HT1080 (cell line): Measurements from ENCODE around the gene GJB5. TPM values are rescaled to one million over a fixed set of nuclear protein-coding genes. Genes with fewer than 3 reads are reported as not detected.
"Not testable (repeated sequence)": the region's sequence is repeated elsewhere in the genome, so short reads cannot be mapped to it uniquely, and the experiment has no call there.

Experiments
- DNase-seq: peaks from one replicate; pipeline ENCODE4 v3.0.0-alpha.2; 2015; ENCODE audit warnings: low read depth
- polyA plus RNA-seq, 2 experiments: library from polyadenylated mRNA; depleted of rRNA; stranded (reverse); fragments of >200 nt; gene quantifications; 2 replicates each; pipeline ENCODE4 v1.2.3, GENCODE V29; 2015
- total RNA-seq: library from RNA; depleted of rRNA; stranded (reverse); fragments of >200 nt; shearing (Covaris generic); gene quantifications from 2 replicates; pipeline ENCODE4 v1.2.3, GENCODE V29; 2014; rRNA removed

The GJB5 gene
- total RNA-seq = not detected in 2 replicates
- polyA plus RNA-seq (2015; cell fraction: cytosol; rRNA removed) = 0.07 TPM in 1 of 2 replicates, not detected in the other
- 0.09 TPM in 1 of 2 replicates, not detected in the other for polyA plus RNA-seq (2015; cell fraction: nucleus; rRNA removed)

DNA sequence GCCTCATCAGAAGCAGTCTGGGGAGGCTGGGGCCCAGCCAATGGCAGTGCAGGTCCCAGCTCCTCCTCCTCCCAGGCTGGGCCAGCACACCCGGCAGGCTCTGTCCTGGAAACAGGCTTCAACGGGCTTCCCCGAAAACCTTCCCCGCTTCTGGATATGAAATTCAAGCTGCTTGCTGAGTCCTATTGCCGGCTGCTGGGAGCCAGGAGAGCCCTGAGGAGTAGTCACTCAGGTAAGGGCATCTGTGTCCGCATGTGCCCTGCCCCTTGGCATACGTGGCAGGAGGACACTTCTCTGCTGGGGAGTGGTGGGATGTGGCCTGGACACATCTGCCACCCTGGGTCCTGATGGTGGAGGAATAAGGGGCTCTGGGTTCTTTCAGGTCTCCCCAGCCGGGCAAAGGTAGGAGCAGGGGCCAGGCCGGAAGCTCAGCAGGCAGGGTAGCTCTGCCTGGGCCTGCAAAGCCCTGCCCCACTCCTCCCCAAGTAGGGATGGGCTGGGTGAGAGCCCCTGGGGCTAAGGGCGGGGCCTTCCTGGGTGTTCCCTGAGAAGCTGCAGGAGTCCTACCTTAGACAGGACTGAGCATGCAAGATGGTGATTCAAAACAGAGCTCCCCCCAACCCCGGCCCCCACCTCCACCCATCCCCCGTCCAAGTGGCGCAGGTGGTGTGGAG is at the start of gene GJB5:
TSS of gene GJB5 (plus strand) at position 84 of the 674 bp plus-strand sequence. CDS start 2,284 bp downstream, outside the sequence.
- DNase-seq = no peak

DNA sequence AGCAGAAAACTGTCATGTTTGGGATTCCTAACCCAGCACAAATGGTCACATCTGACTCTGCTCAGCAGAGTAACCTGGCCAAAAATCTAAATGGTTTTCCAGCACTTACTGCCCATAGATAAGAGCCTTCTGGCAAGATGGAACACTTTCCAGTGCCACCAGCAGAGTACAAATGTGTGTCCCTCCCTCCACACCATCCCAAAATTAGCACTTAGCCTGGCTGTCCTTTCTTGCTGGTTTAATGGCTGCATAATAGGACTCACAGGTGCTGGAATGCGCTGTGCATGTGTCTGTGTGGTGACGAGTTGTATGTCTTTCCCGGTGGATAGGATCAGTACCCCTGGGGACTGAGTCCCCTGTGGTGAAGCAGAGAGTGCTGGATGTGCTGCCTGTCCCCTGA is 49.8 kb upstream of the GJB5 start:
- no peak for DNase-seq

DNA sequence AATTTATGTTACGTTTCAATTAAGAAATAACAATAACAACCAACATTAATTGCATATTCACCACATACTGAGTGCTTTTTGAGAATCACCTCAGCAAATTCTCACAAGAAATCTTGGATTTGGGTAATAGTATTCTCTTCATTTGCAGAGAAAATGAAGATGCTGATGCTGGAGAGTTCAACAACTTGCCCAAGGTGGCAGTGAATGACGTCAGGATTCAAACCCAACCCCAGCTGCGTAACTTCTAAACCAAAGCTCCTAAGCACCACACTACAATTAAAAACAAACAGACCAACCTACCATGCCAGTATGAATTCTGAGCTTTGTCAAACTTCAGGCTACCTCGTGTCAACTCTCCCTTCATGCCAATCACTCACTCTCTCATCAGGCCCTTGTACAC is 46.7 kb upstream of the GJB5 start:
- no peak for DNase-seq

DNA sequence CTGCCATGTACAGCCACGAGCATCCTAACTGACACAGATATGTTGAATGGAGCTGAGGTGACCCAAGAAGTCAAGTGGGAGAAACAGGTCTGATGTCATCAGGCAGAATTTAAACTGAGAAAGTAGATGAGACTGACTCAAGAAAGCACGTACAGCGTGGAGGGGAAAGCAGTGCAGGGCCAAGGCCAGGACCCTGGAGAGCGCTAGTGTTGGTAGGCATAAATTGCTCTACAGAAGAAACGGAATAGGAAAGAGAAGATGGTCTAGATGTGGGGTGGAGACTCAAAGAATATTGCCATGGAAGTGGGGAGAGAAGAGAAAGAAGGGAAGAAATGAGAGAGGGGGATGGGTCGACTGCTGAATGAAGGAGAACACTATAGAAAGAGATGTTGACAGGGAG is 45.3 kb upstream of the GJB5 start:
- DNase-seq = no peak

DNA sequence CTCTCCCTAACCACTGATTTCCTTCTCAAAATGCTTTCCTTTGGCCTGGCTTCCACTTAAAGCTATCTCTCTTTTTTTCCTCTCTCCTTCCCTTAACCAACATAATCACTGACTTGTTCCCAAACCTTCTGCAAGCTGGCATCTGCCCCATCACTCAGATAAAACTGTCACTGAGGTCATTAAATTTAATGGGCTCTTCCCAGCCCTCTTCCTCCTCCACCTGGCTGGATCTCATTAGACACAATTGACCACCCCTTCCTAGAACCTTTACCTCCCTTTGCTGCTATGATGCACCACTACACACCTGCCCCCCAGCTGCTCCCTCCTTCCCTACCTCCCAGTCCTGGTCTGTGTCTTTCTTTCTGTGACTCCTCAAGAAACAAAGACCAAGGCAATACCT is 44.0 kb upstream of the GJB5 start:
- DNase-seq = no peak

GRCh38 chr1:34711485-34711884 is 43.4 kb upstream of the GJB5 start:
- no peak for DNase-seq

GRCh38 chr1:34712007-34712688 is 42.7 kb upstream of the GJB5 start:
- DNase-seq = no peak

DNA sequence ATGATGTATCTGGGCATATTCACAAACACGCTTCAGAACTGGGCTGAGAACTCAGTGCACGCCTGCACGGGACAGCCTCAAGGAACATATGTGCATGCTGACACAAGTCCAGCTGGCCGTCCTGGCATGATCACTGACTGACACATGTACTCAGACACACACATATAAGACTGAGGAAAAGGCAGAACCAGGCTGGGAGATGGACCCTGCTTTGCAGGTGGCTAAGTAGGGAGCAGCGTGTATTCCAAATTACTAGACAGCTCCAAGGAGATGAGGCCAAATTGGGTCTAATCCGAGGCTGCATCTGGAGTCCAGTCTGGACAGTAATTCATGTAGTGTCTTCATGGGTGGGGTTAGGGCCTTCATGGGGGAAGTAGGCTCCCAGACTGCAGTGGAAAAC is 41.4 kb upstream of the GJB5 start:
- DNase-seq = no peak

DNA sequence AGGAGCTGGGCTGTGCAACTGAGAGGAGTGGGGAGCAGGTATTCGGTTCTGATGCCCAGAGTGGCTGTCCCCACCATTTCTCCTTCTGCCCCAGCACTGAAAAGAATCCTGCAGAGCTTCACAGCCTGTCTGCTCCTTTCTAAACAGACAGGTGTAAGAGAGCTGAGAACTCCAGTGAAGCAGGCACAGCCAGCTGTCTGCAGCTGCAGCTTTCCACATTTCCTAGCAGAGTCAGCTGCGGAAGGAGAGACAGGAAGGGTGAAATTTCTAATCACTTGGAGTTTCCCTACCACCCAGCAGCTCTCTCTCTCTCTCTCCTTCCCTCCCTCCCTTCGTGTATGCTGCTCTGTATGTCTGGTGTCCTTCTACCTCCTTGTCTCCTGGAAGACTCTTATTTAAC is 40.5 kb upstream of the GJB5 start:
- no peak for DNase-seq

- peak; percentile 14 for DNase-seq
Measured at GRCh38 chr1:34715139-34715538, 39.7 kb upstream of the GJB5 start.

- DNase-seq = no peak
Measured at GRCh38 chr1:34721241-34721640, 33.6 kb upstream of the GJB5 start.

DNA sequence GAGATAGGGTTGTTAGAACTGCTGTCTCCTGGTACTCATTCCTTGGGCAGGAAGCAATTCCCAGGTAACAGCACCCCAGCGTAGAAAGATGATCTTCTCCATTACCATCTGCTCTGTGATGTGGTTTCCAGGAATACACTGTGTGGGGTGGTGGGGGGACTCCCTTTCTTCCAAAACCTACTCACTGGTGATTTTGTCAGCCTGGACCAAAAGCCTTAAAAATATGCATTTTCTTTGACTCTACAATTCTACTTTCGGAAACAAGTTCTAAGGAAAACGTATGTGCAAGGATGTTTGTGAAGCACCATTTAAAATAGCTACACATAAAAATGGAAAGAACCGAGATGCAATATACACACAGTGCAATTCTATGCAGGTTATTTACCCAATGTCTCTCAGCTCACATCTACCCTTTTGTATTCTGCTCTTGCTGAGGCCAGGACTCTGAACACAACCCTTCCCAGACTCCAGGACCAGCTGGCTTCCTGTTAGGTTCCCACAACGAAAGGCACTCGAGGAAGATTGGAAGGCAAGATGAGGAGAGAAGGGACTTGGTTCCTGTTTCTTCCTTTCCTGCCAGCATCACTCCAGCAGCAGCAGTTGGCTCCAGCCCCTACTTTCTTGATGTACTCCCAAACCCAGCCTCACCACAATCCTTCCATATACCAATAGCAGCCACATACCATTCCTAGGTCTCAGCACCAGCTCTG is 33.0 kb upstream of the GJB5 start:
- DNase-seq = no peak

DNA sequence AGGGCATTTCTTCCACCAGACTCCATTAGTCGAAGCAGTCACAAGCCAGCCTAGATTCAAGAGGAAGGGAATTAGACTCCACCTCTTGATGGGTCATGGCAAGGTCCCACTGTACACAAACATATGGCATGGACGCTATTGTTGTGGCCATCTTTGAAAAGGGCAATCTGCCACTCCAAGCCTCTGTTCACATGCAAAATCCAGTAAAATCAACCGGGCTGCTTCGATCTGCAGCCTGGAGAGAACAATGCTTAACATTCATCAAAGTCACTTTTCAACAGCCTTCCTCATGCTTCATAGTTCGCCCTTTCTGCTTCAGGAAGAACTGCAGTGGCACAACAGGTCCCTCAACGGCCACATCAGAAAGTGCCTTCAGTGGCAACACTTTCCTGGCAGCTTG is 28.0 kb upstream of the GJB5 start:
- DNase-seq = no peak

- no peak for DNase-seq
Measured at GRCh38 chr1:34730485-34730884, 24.4 kb upstream of the GJB5 start.

- not testable (repeated sequence) for DNase-seq
Measured at GRCh38 chr1:34732831-34733230, 22.0 kb upstream of the GJB5 start.

- no peak for DNase-seq
Measured at GRCh38 chr1:34736692-34737091, 18.2 kb upstream of the GJB5 start.

- DNase-seq = peak; percentile 20
Measured at GRCh38 chr1:34737236-34737635, 17.6 kb upstream of the GJB5 start.

- DNase-seq = no peak
Measured at GRCh38 chr1:34739613-34740012, 15.2 kb upstream of the GJB5 start.

GRCh38 chr1:34740161-34740868 is 14.5 kb upstream of the GJB5 start:
- DNase-seq = no peak

DNA sequence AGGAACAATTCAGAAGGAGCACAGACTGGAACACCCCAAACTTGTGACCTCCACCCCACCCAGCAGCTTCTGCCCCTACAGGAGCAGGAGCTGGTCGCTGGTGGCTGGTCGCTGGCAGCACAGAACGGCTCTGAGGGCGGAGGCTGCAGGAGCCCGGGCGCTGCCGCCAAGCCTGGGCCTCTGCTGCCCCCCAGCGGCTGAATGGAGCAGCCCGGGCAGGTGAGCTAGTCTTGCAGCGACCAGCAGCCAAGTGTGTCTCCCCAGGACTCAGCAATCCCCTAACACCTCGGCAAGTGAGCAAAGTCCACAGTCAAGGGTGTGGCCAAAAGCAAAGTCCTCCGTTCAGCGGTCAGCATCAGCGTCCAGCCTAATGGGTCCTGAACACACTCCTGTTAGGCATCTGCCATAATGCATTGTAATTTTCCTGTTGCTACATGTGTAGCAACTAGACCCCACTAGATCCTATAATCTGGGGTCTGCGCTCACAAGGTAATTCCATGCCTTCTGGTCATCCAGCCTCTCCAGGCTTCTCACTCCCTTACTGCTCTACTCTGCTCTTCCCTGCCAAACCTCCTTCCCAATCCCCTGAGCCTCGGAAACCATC is 12.1 kb upstream of the GJB5 start:
- peak; percentile 65 for DNase-seq

- DNase-seq = no peak
Measured at GRCh38 chr1:34743775-34744174, 11.1 kb upstream of the GJB5 start.
